MM.1S (cell line): ENCODE results near the gene CERS1.

ENCODE experiments used
- EZH2 ChIP-seq: fragments of 300-600 bp; sonication (generic); optimal IDR thresholded peaks from 2 replicates; pipeline ENCODE3; 2017; ENCODE audit warnings: low read depth, mild to moderate bottlenecking, antibody characterized with exemption, low read length, mixed read lengths
- TF ChIP-seq, protein P1 (sequence below): fragments of 300-600 bp; sonication (generic); IDR thresholded peaks from 2 replicates; pipeline ENCODE4 v1.5.1; 2016; ENCODE audit warnings: antibody characterized with exemption, low read length, mixed read lengths

DNA sequence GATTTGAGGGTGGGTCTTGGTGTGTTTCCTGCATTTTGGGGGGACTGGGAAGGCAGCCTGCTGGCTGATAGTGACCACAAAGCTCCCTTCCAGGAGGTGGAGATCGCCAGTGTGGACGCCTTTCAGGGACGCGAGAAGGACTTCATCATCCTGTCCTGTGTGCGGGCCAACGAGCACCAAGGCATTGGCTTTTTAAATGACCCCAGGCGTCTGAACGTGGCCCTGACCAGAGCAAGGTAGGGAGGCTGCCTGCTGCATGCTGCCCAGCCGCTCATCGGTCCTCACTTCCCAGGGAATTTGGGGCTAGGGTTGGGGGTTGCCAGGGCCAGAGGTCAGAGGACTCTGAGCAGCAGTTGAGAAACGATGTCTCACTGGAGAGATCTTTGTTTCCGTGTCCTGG, 34.0 kb downstream of the CERS1 start:
- no peak for TF ChIP-seq EZH2
- TF ChIP-seq, protein P1, sequence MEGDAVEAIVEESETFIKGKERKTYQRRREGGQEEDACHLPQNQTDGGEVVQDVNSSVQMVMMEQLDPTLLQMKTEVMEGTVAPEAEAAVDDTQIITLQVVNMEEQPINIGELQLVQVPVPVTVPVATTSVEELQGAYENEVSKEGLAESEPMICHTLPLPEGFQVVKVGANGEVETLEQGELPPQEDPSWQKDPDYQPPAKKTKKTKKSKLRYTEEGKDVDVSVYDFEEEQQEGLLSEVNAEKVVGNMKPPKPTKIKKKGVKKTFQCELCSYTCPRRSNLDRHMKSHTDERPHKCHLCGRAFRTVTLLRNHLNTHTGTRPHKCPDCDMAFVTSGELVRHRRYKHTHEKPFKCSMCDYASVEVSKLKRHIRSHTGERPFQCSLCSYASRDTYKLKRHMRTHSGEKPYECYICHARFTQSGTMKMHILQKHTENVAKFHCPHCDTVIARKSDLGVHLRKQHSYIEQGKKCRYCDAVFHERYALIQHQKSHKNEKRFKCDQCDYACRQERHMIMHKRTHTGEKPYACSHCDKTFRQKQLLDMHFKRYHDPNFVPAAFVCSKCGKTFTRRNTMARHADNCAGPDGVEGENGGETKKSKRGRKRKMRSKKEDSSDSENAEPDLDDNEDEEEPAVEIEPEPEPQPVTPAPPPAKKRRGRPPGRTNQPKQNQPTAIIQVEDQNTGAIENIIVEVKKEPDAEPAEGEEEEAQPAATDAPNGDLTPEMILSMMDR = no peak
